T-cell (primary cell): ENCODE measurements around the gene AZGP1. TPM values are rescaled to one million over a fixed set of nuclear protein-coding genes. Genes with fewer than 3 reads are reported as not detected.

ENCODE experiments used
- ATAC-seq, 4 experiments: fragments of 200-7000 bp in 3 of 4; fragments of 150-1000 bp in 1 of 4; cut with Tn5 transposase; replicated peaks in 1 of 4; 1 replicate in 3 of 4; 2 replicates in 1 of 4; pipeline ENCODE4 v1.10.0; 2021; ENCODE audit warnings: moderate library complexity in 3 of 4, mild to moderate bottlenecking in 2 of 4, moderate number of reproducible peaks in 1 of 4
- CTCF ChIA-PET, 2 donors: fragments of 300-600 bp; sonication (Branson Sonifier 250); formaldehyde crosslinking; loops; one replicate each; lab custom pipeline; 2022; ENCODE audit warnings: antibody characterized with exemption in 2 of 2; lab: Charles Lee
- POLR2A ChIA-PET, 2 donors: fragments of 300-600 bp; sonication (Branson Sonifier 250); formaldehyde crosslinking; loops; one replicate each; lab custom pipeline; 2022; ENCODE audit warnings: antibody characterized with exemption in 2 of 2; lab: Charles Lee
- DNase-seq, 35 experiments: peaks; one replicate each; pipeline versions ENCODE4 v3.0.0 to v3.0.0-alpha.2; 2013 to 2023
- H3K27ac ChIP-seq: one replicate; pipeline ENCODE4 v1.5.1; 2013; ENCODE audit warnings: low read length
- H3K27me3 ChIP-seq, 2 experiments: replicated peaks in 1 of 2; 1 replicate in 1 of 2; 2 replicates in 1 of 2; pipeline versions ENCODE4 v1.6.1 to v1.7.0; 2013; ENCODE audit warnings: low read length in 1 of 2, mixed read lengths in 1 of 2; ENCODE audit not compliant: control insufficient read depth in 2 of 2, insufficient read depth in 2 of 2; ENCODE audit errors: extremely low read depth in 1 of 2
- H3K36me3 ChIP-seq, 2 donors: 1 replicate in 1 of 2; 2 replicates in 1 of 2; pipeline versions ENCODE4 v1.6.1 to v1.7.0; 2013; ENCODE audit warnings: low read length in 1 of 2; ENCODE audit not compliant: control insufficient read depth in 2 of 2, insufficient read depth in 1 of 2; ENCODE audit errors: extremely low read depth in 1 of 2
- H3K4me1 ChIP-seq, 2 experiments: 1 replicate in 1 of 2; 2 replicates in 1 of 2; pipeline versions ENCODE4 v1.6.1 to v1.7.0; 2013; ENCODE audit warnings: low read length in 2 of 2, mixed read lengths in 1 of 2; ENCODE audit not compliant: insufficient read depth in 2 of 2, control insufficient read depth in 1 of 2; ENCODE audit errors: extremely low read depth in 1 of 2
- H3K4me3 ChIP-seq, 2 donors: 1 replicate in 1 of 2; 2 replicates in 1 of 2; pipeline versions ENCODE4 v1.5.1 to v1.7.0; 2013; ENCODE audit warnings: mild to moderate bottlenecking in 2 of 2, low read length in 1 of 2, moderate library complexity in 1 of 2; ENCODE audit not compliant: control insufficient read depth in 1 of 2; ENCODE audit errors: extremely low read depth in 1 of 2
- H3K9me3 ChIP-seq: 2 replicates; pipeline ENCODE4 v1.7.0; 2013
- H3K27ac Mint-ChIP-seq, 2 donors: one replicate each; pipeline ENCODE4 v1.8.0; 2020 to 2021; ENCODE audit warnings: mild to moderate bottlenecking in 2 of 2, mixed read lengths in 2 of 2
- H3K27me3 Mint-ChIP-seq, 2 donors: one replicate each; pipeline ENCODE4 v1.8.0; 2021 to 2022; ENCODE audit warnings: mixed read lengths in 2 of 2
- H3K36me3 Mint-ChIP-seq: one replicate; pipeline ENCODE4 v1.8.0; 2021; ENCODE audit warnings: mixed read lengths
- H3K4me1 Mint-ChIP-seq, 3 donors: one replicate each; pipeline ENCODE4 v1.8.0; 2020 to 2022; ENCODE audit warnings: mixed read lengths in 3 of 3, mild to moderate bottlenecking in 1 of 3
- H3K4me3 Mint-ChIP-seq, 3 donors: one replicate each; pipeline ENCODE4 v1.8.0; 2020 to 2022; ENCODE audit warnings: mild to moderate bottlenecking in 3 of 3, mixed read lengths in 3 of 3, moderate library complexity in 3 of 3
- H3K9me3 Mint-ChIP-seq, 3 donors: one replicate each; pipeline ENCODE4 v1.8.0; 2020 to 2022; ENCODE audit warnings: mixed read lengths in 3 of 3
- WGBS: methylation state at CpG from one replicate; pipeline ENCODE4 v1.1.5; 2013; ENCODE audit warnings: missing lambda C conversion rate; ENCODE audit not compliant: insufficient coverage; 5-methylcytosine and 5-hydroxymethylcytosine counted together
- total RNA-seq, 35 experiments: library from RNA in 6 of 35; stranded (reverse) in 6 of 35; fragments of 120-200 nt in 1 of 35; gene quantifications; one replicate each; pipeline versions ENCODE4 v1.2.1 to v1.2.4 and lab custom pipeline; 2013 to 2026

The AZGP1 gene
- 1 to 10 TPM in 1 of 5 donors, under 1 TPM in 2, not detected in 2; 0.56 to 1.3 (median 0.89) TPM for total RNA-seq
- total RNA-seq (2013) = not detected
- 0 to 0.08 (median 0) reads per million in 29 experiments for total RNA-seq (lab: John Stamatoyannopoulos, UW)

- CTCF ChIA-PET = interaction anchor here in 1 of 2 donors (0.6 kb wide), 1 partner anchor 158 kb away, joined by 6 read pairs; no protein-coding TSS in a partner anchor
- ATAC-seq (no peak), DNase-seq (no peak)
- peaks cover 0 to 26% of the 10 kb centered on the region in 2 experiments for H3K27me3 ChIP-seq
- no peaks in the 10 kb centered on the region for H3K36me3 ChIP-seq
- no peaks in the 10 kb centered on the region for H3K9me3 ChIP-seq
- H3K9me3 Mint-ChIP-seq = no peaks in the 10 kb centered on the region
- H3K27me3 Mint-ChIP-seq = peaks cover 15 to 35% of the 10 kb centered on the region in 2 donors
- H3K27ac ChIP-seq = no peak within 1 kb of the TSS
- H3K4me3 ChIP-seq = no peak within 1 kb of the TSS
- POLR2A ChIA-PET = no interaction called here
- no peak within 1 kb of the TSS for H3K4me3 Mint-ChIP-seq
- no peak within 1 kb of the TSS for H3K27ac Mint-ChIP-seq
- H3K4me1 ChIP-seq = peaks cover 0 to 6% of the 10 kb centered on the region in 2 experiments
- 80% methylated on average over 1 of the region's 5 CpGs for WGBS
- no peaks in the 10 kb centered on the region for H3K36me3 Mint-ChIP-seq
- peaks cover 0 to 11% (median 0%) of the 10 kb centered on the region in 3 donors for H3K4me1 Mint-ChIP-seq
Measured at GRCh38 chr7:99975782-99976521, at the start of gene AZGP1. Gene AZGP1 (minus strand): TSS chr7:99976031. CDS start chr7:99976020, 11 bp downstream.

- no peaks in the 10 kb centered on the region for H3K9me3 Mint-ChIP-seq
- no peak overlapping the region for H3K27ac ChIP-seq
- H3K4me1 ChIP-seq = peaks cover 0 to 2% of the 10 kb centered on the region in 2 experiments
- no peak overlapping the region for H3K27ac Mint-ChIP-seq
- H3K9me3 ChIP-seq = no peaks in the 10 kb centered on the region
- CTCF ChIA-PET = interaction anchor here in 1 of 2 donors (0.5 kb wide), 1 partner anchor 54 kb away, joined by 3 read pairs; no protein-coding TSS in a partner anchor
- H3K36me3 Mint-ChIP-seq = peaks cover 27% of the 10 kb centered on the region
- DNase-seq (no peak), ATAC-seq (no peak)
- no peak overlapping the region for H3K4me3 Mint-ChIP-seq
- H3K27me3 Mint-ChIP-seq = no peaks in the 10 kb centered on the region
- no peaks in the 10 kb centered on the region for H3K27me3 ChIP-seq
- 100% methylated on average over 1 of the region's 12 CpGs for WGBS
- peaks cover 11 to 36% of the 10 kb centered on the region in 2 donors for H3K36me3 ChIP-seq
- POLR2A ChIA-PET = no interaction called here
- H3K4me1 Mint-ChIP-seq = peaks cover 20 to 24% (median 22%) of the 10 kb centered on the region in 3 donors
- no peak overlapping the region for H3K4me3 ChIP-seq
Measured at GRCh38 chr7:100024020-100024619, 48.3 kb upstream of the AZGP1 start.

GRCh38 chr7:100023526-100023925, 47.7 kb upstream of the AZGP1 start:
- Mint-ChIP-seq H3K9me3 (no peaks in the 10 kb centered on the region), H3K36me3 (peaks cover 27% of the 10 kb centered on the region), H3K27me3 (no peaks in the 10 kb centered on the region), H3K27ac (no peak overlapping the region), H3K4me1 (peaks cover 25 to 30% (median 28%) of the 10 kb centered on the region in 3 donors), H3K4me3 (no peak overlapping the region)
- Histone ChIP-seq H3K27me3 (no peaks in the 10 kb centered on the region), H3K9me3 (no peaks in the 10 kb centered on the region), H3K4me3 (no peak overlapping the region), H3K4me1 (peaks cover 0 to 5% of the 10 kb centered on the region in 2 experiments), H3K36me3 (peaks cover 11 to 42% of the 10 kb centered on the region in 2 donors), H3K27ac (no peak overlapping the region)
- ATAC-seq (no peak), DNase-seq (no peak)
- 93% methylated on average over 11 of the region's 12 CpGs for WGBS
- ChIA-PET POLR2A (interaction anchor here in 1 of 2 donors (0.7 kb wide), 1 partner anchor 11 kb away, joined by 3 read pairs; no protein-coding TSS in a partner anchor), CTCF (no interaction called here)

GRCh38 chr7:100022621-100023020, 46.8 kb upstream of the AZGP1 start:
- H3K36me3 Mint-ChIP-seq = peaks cover 31% of the 10 kb centered on the region

GRCh38 chr7:100021297-100021696, 45.5 kb upstream of the AZGP1 start:
- H3K4me1 ChIP-seq = peaks cover 5 to 15% of the 10 kb centered on the region in 2 experiments
- no peak for DNase-seq

More at GRCh38 chr7:100022621-100023020, 46.8 kb upstream of the AZGP1 start:
- no peaks in the 10 kb centered on the region for H3K9me3 ChIP-seq
- peaks cover 11 to 43% of the 10 kb centered on the region in 2 donors for H3K36me3 ChIP-seq
- Mint-ChIP-seq H3K4me1 (peaks cover 32 to 37% (median 35%) of the 10 kb centered on the region in 3 donors), H3K9me3 (no peaks in the 10 kb centered on the region), H3K4me3 (no peak overlapping the region), H3K27me3 (no peaks in the 10 kb centered on the region), H3K27ac (no peak overlapping the region)
- DNase-seq = no peak
- ATAC-seq = no peak
- H3K4me1 ChIP-seq = peaks cover 0 to 6% of the 10 kb centered on the region in 2 experiments
- H3K27ac ChIP-seq = no peak overlapping the region
- WGBS = 100% methylated on average over 1 of the region's 5 CpGs
- POLR2A ChIA-PET = interaction anchor here in 1 of 2 donors (0.7 kb wide), 1 partner anchor 10 kb away, joined by 3 read pairs; no protein-coding TSS in a partner anchor
- H3K4me3 ChIP-seq = no peak overlapping the region
- CTCF ChIA-PET = no interaction called here
- H3K27me3 ChIP-seq = no peaks in the 10 kb centered on the region

GRCh38 chr7:100019908-100020307, 44.1 kb upstream of the AZGP1 start:
- Histone ChIP-seq H3K4me1 (peaks cover 10 to 26% of the 10 kb centered on the region in 2 experiments), H3K27me3 (no peaks in the 10 kb centered on the region), H3K27ac (no peak overlapping the region), H3K9me3 (no peaks in the 10 kb centered on the region), H3K4me3 (no peak overlapping the region), H3K36me3 (peaks cover 11 to 29% of the 10 kb centered on the region in 2 donors)
- no peaks in the 10 kb centered on the region for H3K9me3 Mint-ChIP-seq
- no peak overlapping the region for H3K27ac Mint-ChIP-seq
- H3K36me3 Mint-ChIP-seq = peaks cover 24% of the 10 kb centered on the region
- H3K27me3 Mint-ChIP-seq = no peaks in the 10 kb centered on the region
- H3K4me1 Mint-ChIP-seq = peaks cover 47 to 55% (median 53%) of the 10 kb centered on the region in 3 donors
- ChIA-PET CTCF (interaction anchor here in 1 of 2 donors (0.7 kb wide), 1 partner anchor 106 kb away, joined by 4 read pairs; no protein-coding TSS in a partner anchor), POLR2A (interaction anchor here in 1 of 2 donors (0.5 kb wide), 1 partner anchor 128 kb away, joined by 4 read pairs; no protein-coding TSS in a partner anchor)
- DNase-seq = no peak
- H3K4me3 Mint-ChIP-seq = no peak overlapping the region
- ATAC-seq = no peak
- WGBS = 75% methylated on average over 4 of the region's 7 CpGs

More at GRCh38 chr7:100021297-100021696, 45.5 kb upstream of the AZGP1 start:
- peaks cover 38 to 47% (median 46%) of the 10 kb centered on the region in 3 donors for H3K4me1 Mint-ChIP-seq
- WGBS = no CpG with 5 or more reads among the region's 3 CpGs
- no peak overlapping the region for H3K27ac ChIP-seq
- ChIA-PET POLR2A (interaction anchor here in 1 of 2 donors (0.7 kb wide), 1 partner anchor 545 kb away, joined by 8 read pairs; no protein-coding TSS in a partner anchor), CTCF (interaction anchor here (0.6 to 1.0 kb wide), 3 partner anchors 15 to 410 kb away, joined by 3 to 4 read pairs (median 3); no protein-coding TSS in a partner anchor)
- no peaks in the 10 kb centered on the region for H3K9me3 Mint-ChIP-seq
- H3K4me3 ChIP-seq = no peak overlapping the region
- H3K27me3 Mint-ChIP-seq = no peaks in the 10 kb centered on the region
- H3K27me3 ChIP-seq = no peaks in the 10 kb centered on the region
- no peak for ATAC-seq
- H3K27ac Mint-ChIP-seq = no peak overlapping the region
- H3K36me3 ChIP-seq = peaks cover 11 to 42% of the 10 kb centered on the region in 2 donors
- H3K9me3 ChIP-seq = no peaks in the 10 kb centered on the region
- peaks cover 31% of the 10 kb centered on the region for H3K36me3 Mint-ChIP-seq
- H3K4me3 Mint-ChIP-seq = no peak overlapping the region
